GM11168 (cell line): ENCODE measurements around the gene ZGPAT.
"Not testable (repeated sequence)": the region's sequence is repeated elsewhere in the genome, so short reads cannot be mapped to it uniquely, and the experiment has no call there.

Source experiments
- in situ Hi-C: fragments of 300-500 bp; cut with MboI; formaldehyde crosslinking; loops from one replicate; pipeline ENCODE4 v1.12.0; 2022; ENCODE audit warnings: low sequenced_read_pairs; ENCODE audit not compliant: unreplicated experiment

The ZGPAT gene

DNA sequence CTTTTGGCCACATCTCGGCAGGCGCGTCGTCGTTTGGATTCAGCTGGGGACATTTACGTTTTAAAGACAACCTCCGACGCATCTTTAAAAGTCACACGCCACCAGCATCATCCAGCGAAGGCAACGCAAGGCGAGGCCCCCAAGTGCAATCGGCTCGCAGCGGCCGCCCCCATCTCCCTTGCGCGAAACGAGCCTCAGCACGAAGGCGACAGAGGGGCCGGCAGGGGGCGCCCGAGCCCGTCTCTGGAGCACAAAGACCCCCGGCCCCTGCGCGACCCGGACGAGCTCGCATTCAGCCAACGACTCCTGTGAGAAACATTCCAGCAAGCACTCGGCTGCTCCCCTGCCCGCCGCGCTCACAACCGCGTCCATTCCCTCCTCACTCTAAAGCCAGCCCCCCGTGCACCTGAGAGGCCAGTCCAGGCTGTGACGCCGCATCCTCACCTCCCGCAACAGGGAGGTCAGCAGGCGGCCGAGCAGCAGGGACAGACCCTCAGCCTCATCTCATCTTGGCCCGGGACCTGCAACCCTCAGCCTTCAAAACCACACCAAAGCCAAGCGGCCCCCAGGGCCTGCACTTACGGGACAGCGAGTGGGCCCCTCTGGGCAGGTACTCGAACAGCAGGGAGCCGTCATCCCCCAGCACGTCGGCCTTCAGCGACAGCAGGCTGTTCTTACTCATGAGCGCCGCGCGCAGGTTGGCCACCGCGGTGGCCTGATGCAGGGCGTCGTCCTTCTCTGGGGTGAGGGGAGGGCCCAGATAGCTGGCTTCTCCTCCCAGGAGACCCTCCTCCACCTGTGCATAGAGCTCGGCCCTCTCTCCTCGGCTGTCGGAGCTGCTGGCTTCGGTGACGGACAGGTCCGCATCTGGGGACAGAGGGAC, 67.5 kb downstream of the ZGPAT start:
- in situ Hi-C loops, result no loop called here

DNA sequence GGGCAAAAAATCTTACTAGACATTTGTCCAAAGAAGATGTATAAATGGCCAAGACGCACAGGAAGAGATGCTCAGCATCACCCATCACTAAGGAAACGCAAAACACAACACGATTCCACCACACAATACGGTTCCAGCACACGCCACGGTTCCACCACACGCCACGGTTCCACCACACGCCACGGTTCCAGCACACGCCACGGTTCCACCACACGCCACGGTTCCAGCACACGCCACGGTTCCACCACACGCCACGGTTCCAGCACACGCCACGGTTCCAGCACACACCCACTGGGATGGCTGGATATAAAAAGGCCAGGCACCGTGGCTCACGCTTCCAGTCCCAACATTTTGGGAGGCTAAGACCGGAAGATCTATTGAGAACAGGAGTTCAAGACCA, 69.0 kb downstream of the ZGPAT start:
- in situ Hi-C loops, result not testable (repeated sequence)

DNA sequence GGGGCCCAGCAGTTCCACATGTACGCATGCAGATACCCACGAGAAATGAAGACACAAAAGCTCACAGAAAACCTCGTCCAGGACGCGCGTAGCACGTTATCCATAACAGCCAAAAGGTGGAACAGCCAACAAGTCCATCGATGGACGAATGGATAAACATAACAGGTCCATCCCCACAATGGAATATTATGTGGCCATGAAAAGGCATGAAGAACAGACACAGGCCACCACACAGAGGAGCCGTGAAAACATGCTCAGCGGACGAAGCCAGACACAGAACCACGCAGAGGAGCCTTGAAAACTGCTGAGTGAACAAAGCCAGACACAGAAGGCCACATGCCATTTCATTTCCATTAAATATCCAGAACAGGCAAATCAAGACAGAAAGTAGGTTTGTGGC, 69.8 kb downstream of the ZGPAT start:
- in situ Hi-C loops, result no loop called here

DNA sequence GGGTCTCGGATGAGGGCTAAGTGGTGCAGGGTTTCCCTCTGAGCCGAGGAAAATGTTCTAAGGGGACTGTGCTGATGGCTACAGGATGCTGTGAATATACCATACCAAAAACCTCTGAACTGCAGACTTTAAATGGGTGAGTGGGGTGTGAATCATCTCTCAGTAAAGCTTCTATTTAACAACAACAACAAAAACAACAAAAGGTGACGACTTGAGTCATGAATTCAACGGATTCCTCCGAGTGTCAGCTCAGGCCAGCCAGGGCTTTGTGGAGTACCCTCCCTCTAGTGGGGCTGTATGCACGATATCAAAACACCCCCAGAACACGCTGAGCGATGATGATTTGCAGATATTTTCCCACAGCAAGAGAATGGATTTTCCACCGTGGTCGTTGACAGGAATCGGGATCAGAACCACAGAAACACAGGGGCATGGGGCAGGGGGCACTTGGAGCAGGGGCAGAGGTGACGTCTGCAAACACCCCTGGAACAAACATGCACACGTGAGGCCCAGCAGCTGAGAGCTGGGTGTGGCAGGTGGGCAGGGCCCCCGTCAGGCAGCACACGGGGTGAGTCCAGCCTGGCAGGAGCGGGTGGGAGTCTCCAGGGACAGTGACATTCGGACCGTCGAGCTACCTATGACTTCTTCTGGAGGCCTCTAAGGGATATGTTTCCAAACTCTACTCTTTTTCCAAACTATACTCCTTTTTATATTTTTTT, 70.4 kb downstream of the ZGPAT start:
- in situ Hi-C loops, result no loop called here

DNA sequence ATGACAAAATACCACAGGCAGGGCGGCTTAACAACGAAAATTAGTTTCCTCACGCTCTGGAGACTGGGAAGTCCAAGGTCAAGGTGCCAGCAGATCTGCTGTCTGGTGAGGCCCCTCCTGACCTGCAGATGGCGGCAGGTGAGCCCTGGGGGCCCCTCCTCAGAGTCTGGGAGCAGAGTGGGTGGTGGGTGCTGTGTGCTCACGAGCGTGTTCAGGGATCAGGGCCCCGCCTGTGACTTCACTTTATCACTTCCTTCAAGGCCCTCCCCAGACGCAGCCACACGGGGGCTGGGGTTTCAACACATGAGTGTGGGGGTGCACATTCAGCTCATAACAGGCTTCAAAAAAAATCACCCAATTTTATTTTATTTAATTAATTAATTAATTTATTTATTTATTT, 71.0 kb downstream of the ZGPAT start:
- in situ Hi-C loops, result no loop called here

DNA sequence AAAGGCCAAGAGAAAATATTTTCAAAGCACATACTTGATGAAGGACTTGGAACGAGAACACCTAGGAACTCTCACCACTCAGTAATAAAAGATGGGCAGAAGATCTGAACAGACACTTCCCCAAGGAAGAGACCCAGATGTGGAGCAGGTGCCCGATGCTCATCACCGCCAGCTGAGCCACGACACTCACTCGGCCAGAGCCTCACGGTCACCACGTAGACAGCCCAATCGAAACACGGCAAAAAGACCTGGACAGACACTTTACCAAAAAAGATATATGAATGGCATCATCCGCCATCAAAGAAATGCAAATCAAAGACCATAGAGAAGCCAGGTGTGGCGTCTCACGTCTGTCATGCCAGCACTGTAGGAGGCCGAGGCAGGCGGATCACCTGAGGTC, 73.3 kb downstream of the ZGPAT start:
- in situ Hi-C loops, result loop anchor here (5.0 kb wide), 1 partner anchor 76 kb away; no protein-coding TSS in a partner anchor

DNA sequence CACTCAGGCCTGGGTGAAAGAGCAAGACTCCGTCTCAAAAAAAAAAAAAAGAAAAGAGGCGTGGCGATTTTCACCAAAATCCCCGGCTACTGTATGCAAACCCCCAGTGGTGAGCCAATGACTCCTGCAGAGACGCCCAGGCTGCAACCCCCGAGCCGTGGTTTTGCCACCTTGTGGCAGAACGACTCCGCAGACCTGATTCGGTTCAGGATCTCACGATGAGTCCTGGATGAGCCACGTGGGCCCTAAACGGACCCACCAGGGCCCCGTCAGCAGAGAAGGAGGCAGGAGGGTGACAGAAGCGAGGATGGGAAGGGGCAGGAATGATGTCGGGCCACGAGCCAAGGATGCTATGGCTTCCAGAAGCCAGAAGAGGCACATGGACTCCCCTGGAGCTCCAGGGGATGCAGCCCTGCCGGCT, 74.2 kb downstream of the ZGPAT start:
- in situ Hi-C loops, result loop anchor here (5.0 kb wide), 1 partner anchor 75 kb away; no protein-coding TSS in a partner anchor

DNA sequence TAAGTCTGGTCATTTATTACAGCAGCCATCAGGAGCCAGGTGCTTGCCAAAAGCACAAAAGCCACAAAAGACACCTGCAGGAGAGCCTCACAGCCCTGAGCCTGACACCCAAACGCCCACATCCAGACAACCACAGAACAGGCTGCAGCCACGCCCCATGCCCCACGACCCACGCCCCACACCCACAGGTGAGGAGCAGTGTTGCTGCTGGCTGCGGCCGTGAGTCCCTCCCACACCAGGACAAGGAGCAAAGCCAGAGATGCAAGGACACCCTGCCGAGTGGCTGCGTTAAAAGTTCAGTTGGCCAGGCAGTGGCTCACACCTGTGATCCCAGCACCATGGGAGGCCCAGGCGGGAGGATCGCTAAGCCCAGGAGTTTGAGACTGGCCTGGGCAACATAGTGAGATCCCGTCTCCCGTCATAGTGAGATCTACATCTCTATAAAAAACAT, 74.7 kb downstream of the ZGPAT start:
- in situ Hi-C loops, result loop anchor here (5.0 kb wide), 1 partner anchor 75 kb away; no protein-coding TSS in a partner anchor

DNA sequence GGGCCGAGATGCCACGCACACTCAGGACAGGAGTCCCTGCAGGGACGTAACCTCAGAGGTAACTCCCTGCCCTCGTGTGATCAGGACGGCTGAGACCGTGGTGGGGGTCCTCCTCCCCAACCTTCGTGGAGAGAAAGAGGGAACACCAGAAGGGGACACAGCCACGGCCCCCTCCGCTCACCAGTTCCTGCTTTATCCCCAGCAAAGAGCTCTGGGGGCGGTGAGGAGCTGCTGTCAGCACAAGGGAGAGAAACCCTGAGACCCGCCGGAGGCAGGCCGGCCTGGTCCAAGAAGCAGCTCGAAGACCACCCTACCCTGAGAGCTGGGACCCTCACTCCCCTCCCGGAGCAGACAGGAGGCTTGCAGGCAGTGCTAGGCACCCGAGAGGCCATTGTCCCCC, 76.1 kb downstream of the ZGPAT start:
- in situ Hi-C loops, result loop anchor here (5.0 kb wide), 1 partner anchor 73 kb away; no protein-coding TSS in a partner anchor

DNA sequence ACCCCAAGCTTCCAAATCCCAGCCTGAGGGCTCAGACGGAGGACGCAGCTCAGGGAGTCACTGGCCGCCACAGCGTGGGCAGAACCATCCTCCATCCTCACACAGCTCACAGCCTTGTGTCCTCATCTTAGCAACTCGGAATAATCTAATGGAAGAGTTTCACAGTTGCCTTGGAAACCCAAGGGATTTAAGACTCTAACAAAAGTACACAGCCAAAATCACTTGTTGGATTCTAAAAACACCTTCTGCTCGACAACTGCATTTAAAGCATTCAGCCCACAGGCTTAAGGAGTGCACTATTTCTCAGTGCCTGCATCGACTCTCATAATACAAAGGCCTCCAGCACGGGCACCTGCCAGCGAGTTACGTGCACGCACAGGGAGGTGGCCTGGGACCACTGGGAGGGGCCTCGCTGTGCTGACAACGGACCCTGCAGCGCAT, 77.9 kb downstream of the ZGPAT start:
- in situ Hi-C loops, result no loop called here
